MCF 10A (cell line): ENCODE results near the gene LKAAEAR1. TPM values are rescaled to one million over a fixed set of nuclear protein-coding genes. Genes with fewer than 3 reads are reported as not detected.

Experiments
- BruUV-seq: library from RNA; stranded (reverse); fragments of 400-500 nt; replicated peaks from 2 replicates; lab custom pipeline; 2021; lab: Mats Ljungman, UMichigan
- CTCF ChIA-PET: fragments of 300-600 bp; sonication (Branson Sonifier 250); formaldehyde crosslinking; extraction: SDS; loops from one replicate; lab custom pipeline; 2021; ENCODE audit warnings: antibody characterized with exemption, inconsistent platforms; lab: Yijun Ruan, JAX
- POLR2A ChIA-PET: fragments of 300-600, 350-650 bp; sonication (Branson Sonifier 250); formaldehyde crosslinking; extraction: SDS; loops from one replicate; lab custom pipeline; 2020; ENCODE audit warnings: antibody characterized with exemption, inconsistent platforms; lab: Yijun Ruan, JAX
- DNase-seq: peaks from one replicate; pipeline ENCODE4 v3.0.0-alpha.2; 2018; ENCODE audit not compliant: unreplicated experiment
- H3K27ac Mint-ChIP-seq: one replicate; pipeline ENCODE4 v1.8.0; 2022; ENCODE audit warnings: mild to moderate bottlenecking, low read depth, mixed read lengths; ENCODE audit not compliant: unreplicated experiment
- H3K27me3 Mint-ChIP-seq: one replicate; pipeline ENCODE4 v1.8.0; 2022; ENCODE audit warnings: mixed read lengths; ENCODE audit not compliant: insufficient read depth, unreplicated experiment
- H3K36me3 Mint-ChIP-seq: one replicate; pipeline ENCODE4 v1.8.0; 2022; ENCODE audit warnings: mild to moderate bottlenecking, moderate library complexity, mixed read lengths; ENCODE audit not compliant: insufficient read depth, unreplicated experiment
- H3K4me1 Mint-ChIP-seq: one replicate; pipeline ENCODE4 v1.8.0; 2022; ENCODE audit warnings: mixed read lengths; ENCODE audit not compliant: insufficient read depth, unreplicated experiment
- H3K4me3 Mint-ChIP-seq: one replicate; pipeline ENCODE4 v1.8.0; 2022; ENCODE audit warnings: mild to moderate bottlenecking, moderate library complexity, mixed read lengths; ENCODE audit not compliant: unreplicated experiment
- H3K9me3 Mint-ChIP-seq: one replicate; pipeline ENCODE4 v1.8.0; 2022; ENCODE audit warnings: mixed read lengths; ENCODE audit not compliant: unreplicated experiment
- CTCF ChIP-seq: fragments of 200-600 bp; IDR thresholded peaks from one replicate; pipeline ENCODE4 v1.8.0; 2022; ENCODE audit warnings: antibody characterized with exemption, mild to moderate bottlenecking; ENCODE audit not compliant: unreplicated experiment
- intact Hi-C: fragments of 100-400 bp; cut with micrococcal nuclease; formaldehyde crosslinking; loops from 2 replicates; pipeline ENCODE4 v1.14.1; 2022
- total RNA-seq: library from RNA; stranded (reverse); gene quantifications from 2 replicates; pipeline ENCODE4 v1.2.3, GENCODE V29; 2022

The LKAAEAR1 gene
- total RNA-seq, 1 experiment from 2014 or later: not detected

- H3K4me1 Mint-ChIP-seq: peaks cover 9% of the 10 kb centered on the region
- ChIA-PET CTCF (interaction anchor here (0.6 to 10.8 kb wide), 46 partner anchors 8 to 602 kb away, joined by 3 to 284 read pairs (median 4); partner anchors contain the start of genes LKAAEAR1, OPRL1, RGS19 and SAMD10), POLR2A (interaction anchor here (0.6 to 3.8 kb wide), 18 partner anchors 9 to 497 kb away, joined by 3 to 26 read pairs (median 5); partner anchors contain the start of genes LKAAEAR1, PRPF6, RGS19 and SAMD10)
- H3K9me3 Mint-ChIP-seq: no peaks in the 10 kb centered on the region
- peaks cover 23% of the 10 kb centered on the region for H3K36me3 Mint-ChIP-seq
- no peak overlapping the region for H3K27ac Mint-ChIP-seq
- H3K27me3 Mint-ChIP-seq: no peaks in the 10 kb centered on the region
- BruUV-seq: no TSS peak
- intact Hi-C loops: loop anchor here (1.0 to 2.0 kb wide), 3 partner anchors 19 to 82 kb away; partner anchors contain the start of gene PRPF6
- peak; percentile 77 for DNase-seq
- TF ChIP-seq CTCF: peak; percentile 79
- H3K4me3 Mint-ChIP-seq: peak overlapping the region; percentile 65
Measured at GRCh38 chr20:64038565-64039292, 45.5 kb downstream of the LKAAEAR1 start.

GRCh38 chr20:64038224-64038564 lies 46.0 kb downstream of the LKAAEAR1 start:
- Mint-ChIP-seq H3K27ac (no peak overlapping the region), H3K27me3 (no peaks in the 10 kb centered on the region), H3K9me3 (no peaks in the 10 kb centered on the region), H3K36me3 (peaks cover 29% of the 10 kb centered on the region), H3K4me3 (peak overlapping the region; percentile 65), H3K4me1 (peaks cover 9% of the 10 kb centered on the region)
- ChIA-PET POLR2A (interaction anchor here (0.9 to 3.8 kb wide), 11 partner anchors 12 to 496 kb away, joined by 3 to 26 read pairs (median 9); partner anchors contain the start of genes LKAAEAR1, PRPF6, RGS19 and SAMD10), CTCF (interaction anchor here (0.6 to 10.8 kb wide), 35 partner anchors 8 to 601 kb away, joined by 3 to 284 read pairs (median 5); partner anchors contain the start of genes RGS19, SAMD10 and TCEA2)
- DNase-seq: no peak
- TF ChIP-seq CTCF: no peak
- intact Hi-C loops: loop anchor here (2.0 kb wide), 1 partner anchor 57 kb away; the partner anchor contains the start of gene PRPF6
- no TSS peak for BruUV-seq

GRCh38 chr20:64037498-64038213 lies 46.5 kb downstream of the LKAAEAR1 start:
- BruUV-seq: no TSS peak

More at GRCh38 chr20:64037498-64038213, 46.5 kb downstream of the LKAAEAR1 start:
- no peaks in the 10 kb centered on the region for H3K27me3 Mint-ChIP-seq
- peak overlapping the region; percentile 65 for H3K4me3 Mint-ChIP-seq
- peaks cover 34% of the 10 kb centered on the region for H3K36me3 Mint-ChIP-seq
- no peaks in the 10 kb centered on the region for H3K9me3 Mint-ChIP-seq
- no peak overlapping the region for H3K27ac Mint-ChIP-seq
- peaks cover 9% of the 10 kb centered on the region for H3K4me1 Mint-ChIP-seq
- CTCF ChIA-PET: interaction anchor here (0.6 to 10.8 kb wide), 27 partner anchors 8 to 396 kb away, joined by 3 to 284 read pairs (median 9); partner anchors contain the start of genes RGS19, SAMD10 and TCEA2
- POLR2A ChIA-PET: interaction anchor here (0.6 to 3.8 kb wide), 10 partner anchors 12 to 496 kb away, joined by 3 to 26 read pairs (median 6); partner anchors contain the start of genes PRPF6, RGS19, SAMD10 and SOX18
- no peak for TF ChIP-seq CTCF
- intact Hi-C loops: loop anchor here (2.0 kb wide), 1 partner anchor 57 kb away; the partner anchor contains the start of gene PRPF6
- no peak for DNase-seq
